Urinary bladder (tissue), 4 donors: ENCODE results near the gene SLC38A9. TPM values are rescaled to one million over a fixed set of nuclear protein-coding genes. Genes with fewer than 3 reads are reported as not detected.
"Not testable (repeated sequence)": the region's sequence is repeated elsewhere in the genome, so short reads cannot be mapped to it uniquely, and the experiment has no call there.

ENCODE experiments used
- DNase-seq: peaks from one replicate; pipeline ENCODE4 v3.0.0-alpha.2; 2015; ENCODE audit errors: extremely low spot score
- H3K27ac ChIP-seq: one replicate; pipeline ENCODE4 v1.5.1; 2013; ENCODE audit warnings: low read depth, mild to moderate bottlenecking, moderate library complexity
- H3K36me3 ChIP-seq: one replicate; pipeline ENCODE4 v1.6.1; 2013; ENCODE audit warnings: mild to moderate bottlenecking, moderate library complexity; ENCODE audit not compliant: insufficient read depth
- H3K4me1 ChIP-seq: one replicate; pipeline ENCODE4 v1.6.1; 2013; ENCODE audit warnings: mild to moderate bottlenecking, moderate library complexity; ENCODE audit not compliant: insufficient read depth
- H3K4me3 ChIP-seq: one replicate; pipeline ENCODE4 v1.5.1; 2013; ENCODE audit warnings: low read depth, low read length
- WGBS: extraction: QIAGEN DNeasy Blood & Tissue Kit; methylation state at CpG from one replicate; pipeline ENCODE4 v1.1.7; 2013; 5-methylcytosine and 5-hydroxymethylcytosine counted together
- polyA plus RNA-seq: library from polyadenylated mRNA; stranded (reverse); fragments of 200-250 nt; gene quantifications from one replicate; pipeline ENCODE4 v1.2.3, GENCODE V29; 2013
- total RNA-seq: library from RNA; depleted of rRNA; stranded (reverse); fragments of >200 nt; gene quantifications from one replicate; pipeline ENCODE4 v1.2.3, GENCODE V29; 2014
- donor health status: healthy with polysubstance abuse.
- donor health status: healthy.

SLC38A9 gene
- total and polyA plus RNA-seq, 2 donors = 8.6 to 107 TPM

- no peak for DNase-seq
- Histone ChIP-seq H3K27ac (no peak overlapping the region), H3K4me3 (no peak overlapping the region), H3K36me3 (no peaks in the 10 kb centered on the region), H3K4me1 (no peaks in the 10 kb centered on the region)
- WGBS = 91% methylated on average over 3 of the region's 3 CpGs
Measured at GRCh38 chr5:55720188-55720703, 8.1 kb upstream of the SLC38A9 start.

DNA sequence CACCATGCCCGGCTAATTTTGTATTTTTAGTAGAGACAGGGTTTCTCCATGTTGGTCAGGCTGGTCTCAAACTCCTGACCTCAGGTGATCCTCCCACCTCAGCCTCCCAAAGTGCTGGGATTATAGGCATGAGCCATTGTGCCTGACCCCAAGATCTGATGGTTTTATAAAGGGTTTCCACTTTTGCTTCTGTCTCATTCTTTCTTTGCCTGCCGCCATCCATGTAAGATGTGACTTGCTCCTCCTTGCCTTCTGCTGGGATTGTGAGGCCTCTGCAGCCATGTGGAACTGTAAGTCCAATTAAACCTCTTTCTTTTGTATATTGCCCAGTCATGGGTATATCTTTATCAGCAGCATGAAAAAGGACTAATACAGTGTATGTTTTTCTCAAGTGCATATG is 6.9 kb upstream of the SLC38A9 start:
- not testable (repeated sequence) for H3K27ac ChIP-seq, H3K4me3 ChIP-seq, H3K4me1 ChIP-seq, DNase-seq, H3K36me3 ChIP-seq
- WGBS = over 99% methylated on average over 2 of the region's 2 CpGs

DNA sequence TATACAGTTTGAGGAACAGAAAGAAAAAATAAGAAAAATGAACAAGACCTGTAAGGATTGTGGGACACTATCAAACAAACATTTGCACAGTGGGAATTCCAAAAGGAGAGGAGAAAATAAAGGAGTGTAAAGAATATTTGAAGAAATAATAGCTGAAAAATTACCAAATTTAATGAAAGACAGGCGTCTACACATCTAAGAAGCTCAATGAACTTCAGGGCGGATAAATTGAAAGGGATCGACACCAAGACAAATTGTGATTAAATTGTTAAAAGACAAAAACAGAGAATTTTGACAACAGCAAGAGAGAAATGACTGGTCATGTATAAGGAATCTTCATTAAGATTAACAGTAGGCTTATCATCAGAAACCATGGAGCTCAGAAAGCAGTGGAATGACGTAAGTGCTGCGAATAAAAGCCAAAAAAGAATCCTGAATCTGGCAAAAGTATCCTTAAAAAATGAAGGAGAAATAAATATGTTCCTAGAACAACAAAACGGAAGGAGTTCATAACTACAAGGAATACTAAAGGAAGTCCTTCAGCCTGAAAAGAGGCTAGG is 3.5 kb upstream of the SLC38A9 start:
- H3K4me1 ChIP-seq = no peaks in the 10 kb centered on the region
- DNase-seq = no peak
- no peak overlapping the region for H3K27ac ChIP-seq
- H3K36me3 ChIP-seq = no peaks in the 10 kb centered on the region
- WGBS = 93% methylated on average over 6 of the region's 6 CpGs
- no peak overlapping the region for H3K4me3 ChIP-seq

DNA sequence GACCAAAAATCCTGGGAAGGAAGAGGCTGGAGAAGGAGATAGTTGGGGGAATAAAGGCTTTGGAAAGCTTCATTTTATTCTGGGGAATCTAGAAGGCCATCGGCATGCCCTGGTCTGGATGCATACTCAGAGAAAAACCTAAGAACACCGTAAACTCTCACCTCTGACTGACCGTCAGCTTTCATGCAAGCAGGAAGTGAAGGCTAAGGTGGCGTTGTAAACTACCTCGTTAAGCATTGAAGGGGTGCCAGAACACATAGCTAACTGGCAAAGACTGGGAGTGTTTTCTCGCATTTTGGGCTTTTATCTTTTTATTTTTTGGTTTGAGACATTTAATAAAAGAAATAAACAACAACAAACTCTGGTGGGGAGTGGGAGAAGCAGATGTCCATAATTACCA is 2.6 kb upstream of the SLC38A9 start:
- 67% methylated on average over 6 of the region's 6 CpGs for WGBS
- no peak overlapping the region for H3K4me3 ChIP-seq
- H3K36me3 ChIP-seq = no peaks in the 10 kb centered on the region
- DNase-seq = no peak
- H3K4me1 ChIP-seq = no peaks in the 10 kb centered on the region
- no peak overlapping the region for H3K27ac ChIP-seq

DNA sequence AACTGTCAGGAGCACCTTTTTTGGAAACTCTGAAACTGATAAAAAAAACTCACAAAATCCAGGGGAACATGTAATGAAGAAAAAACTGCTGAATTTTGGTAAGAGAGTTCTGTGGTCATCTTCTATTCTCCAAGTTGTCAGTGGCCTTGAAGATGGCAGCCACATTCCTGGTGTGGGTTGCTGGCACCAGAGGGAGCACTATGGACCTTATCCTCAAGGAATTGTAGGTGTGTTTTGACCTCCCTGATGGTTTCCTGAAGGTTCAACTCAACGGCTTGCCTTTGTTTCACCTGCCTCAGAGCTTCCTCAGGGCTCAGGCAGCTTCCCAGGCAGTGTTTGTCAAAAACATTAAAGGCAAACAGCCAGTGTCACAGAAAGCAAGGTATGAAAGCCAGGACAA is 2.2 kb upstream of the SLC38A9 start:
- Histone ChIP-seq H3K4me3 (no peak overlapping the region), H3K4me1 (no peaks in the 10 kb centered on the region), H3K36me3 (no peaks in the 10 kb centered on the region), H3K27ac (no peak overlapping the region)
- 55% methylated on average over 1 of the region's 1 CpG for WGBS
- DNase-seq = no peak

- WGBS = 59% methylated on average over 3 of the region's 3 CpGs
- no peak for DNase-seq
- Histone ChIP-seq H3K4me1 (no peaks in the 10 kb centered on the region), H3K27ac (no peak overlapping the region), H3K4me3 (no peak overlapping the region), H3K36me3 (no peaks in the 10 kb centered on the region)
Measured at GRCh38 chr5:55713871-55714270, 1.7 kb upstream of the SLC38A9 start.

DNA sequence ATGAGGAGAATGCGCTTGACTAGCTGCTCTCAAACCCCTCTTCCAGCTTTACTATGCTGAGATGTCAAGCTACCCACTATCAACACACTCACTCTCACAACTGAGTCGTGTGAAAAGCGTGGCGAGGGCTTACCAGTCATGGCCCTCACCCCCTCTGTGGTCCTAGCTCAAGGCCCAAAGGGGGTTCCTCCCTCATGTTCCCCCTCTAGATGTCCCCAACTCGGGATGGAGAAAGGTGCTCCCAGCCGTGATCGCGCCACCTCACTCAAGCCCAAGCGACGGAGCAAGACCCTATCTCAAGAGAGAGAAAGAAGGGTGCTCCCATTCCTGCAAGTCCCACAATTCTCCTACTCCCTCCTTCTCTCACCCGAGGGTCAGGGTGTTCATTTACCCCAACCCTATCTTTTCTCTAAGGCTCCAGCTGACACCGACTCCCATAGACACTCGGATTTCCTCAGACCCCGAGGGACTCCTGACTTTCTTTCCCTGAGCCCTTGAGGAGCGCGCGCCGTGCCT is 559 bp downstream of the SLC38A9 start:
- no peaks in the 10 kb centered on the region for H3K36me3 ChIP-seq
- H3K27ac ChIP-seq = no peak overlapping the region
- 12% methylated on average over 18 of the region's 18 CpGs for WGBS
- H3K4me3 ChIP-seq = peak overlapping the region; percentile 57
- no peaks in the 10 kb centered on the region for H3K4me1 ChIP-seq
- DNase-seq = no peak

DNA sequence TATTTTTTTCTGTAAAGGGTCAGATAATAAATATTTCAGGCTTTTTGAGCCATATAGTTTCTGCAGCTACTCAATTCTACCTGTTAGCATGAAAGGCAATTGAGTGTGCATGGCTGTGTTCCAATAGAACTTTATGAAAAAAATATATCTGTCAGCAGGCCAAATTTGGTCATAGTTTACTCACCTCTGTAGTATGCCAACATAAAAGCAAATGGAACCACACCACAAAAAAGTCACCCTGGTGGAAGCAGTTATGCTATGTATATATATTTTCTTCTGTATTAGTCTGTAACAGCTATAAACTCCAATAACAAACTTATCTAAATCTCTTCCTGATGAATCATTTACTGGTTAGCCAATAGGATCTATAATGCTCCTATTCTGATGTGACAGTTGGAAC is 3.4 kb downstream of the SLC38A9 start:
- no peak overlapping the region for H3K27ac ChIP-seq
- no peaks in the 10 kb centered on the region for H3K36me3 ChIP-seq
- no peaks in the 10 kb centered on the region for H3K4me1 ChIP-seq
- no peak overlapping the region for H3K4me3 ChIP-seq
- no peak for DNase-seq

DNA sequence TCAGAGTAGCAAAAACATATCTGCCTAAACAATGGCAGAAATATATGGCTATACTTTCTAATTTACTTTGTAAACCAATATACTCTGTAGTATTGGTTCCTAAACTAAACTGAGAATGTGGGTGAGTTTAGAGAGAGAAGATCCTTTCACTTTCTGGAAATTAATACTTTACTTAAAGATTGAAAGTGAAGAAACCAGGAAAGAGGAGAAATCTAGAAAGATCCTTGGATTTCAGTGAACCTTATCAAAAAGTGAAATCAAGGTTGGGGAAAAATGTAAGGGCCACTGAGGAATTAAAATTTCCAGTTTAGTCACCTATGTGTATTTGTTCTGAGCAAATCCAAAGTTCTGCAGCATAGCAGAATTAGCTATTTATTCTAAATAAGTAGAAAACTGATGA is 5.9 kb downstream of the SLC38A9 start:
- Histone ChIP-seq H3K27ac (no peak overlapping the region), H3K4me1 (no peaks in the 10 kb centered on the region), H3K4me3 (no peak overlapping the region), H3K36me3 (no peaks in the 10 kb centered on the region)
- DNase-seq = no peak

GRCh38 chr5:55702598-55703345 is 9.4 kb downstream of the SLC38A9 start:
- Histone ChIP-seq H3K27ac (no peak overlapping the region), H3K4me3 (no peak overlapping the region), H3K36me3 (no peaks in the 10 kb centered on the region), H3K4me1 (no peaks in the 10 kb centered on the region)
- no peak for DNase-seq
- 33% methylated on average over 1 of the region's 1 CpG for WGBS

- 85% methylated on average over 3 of the region's 3 CpGs for WGBS
- Histone ChIP-seq H3K27ac (no peak overlapping the region), H3K4me3 (no peak overlapping the region)
Measured at GRCh38 chr5:55701462-55702103, 10.5 kb downstream of the SLC38A9 start.

DNA sequence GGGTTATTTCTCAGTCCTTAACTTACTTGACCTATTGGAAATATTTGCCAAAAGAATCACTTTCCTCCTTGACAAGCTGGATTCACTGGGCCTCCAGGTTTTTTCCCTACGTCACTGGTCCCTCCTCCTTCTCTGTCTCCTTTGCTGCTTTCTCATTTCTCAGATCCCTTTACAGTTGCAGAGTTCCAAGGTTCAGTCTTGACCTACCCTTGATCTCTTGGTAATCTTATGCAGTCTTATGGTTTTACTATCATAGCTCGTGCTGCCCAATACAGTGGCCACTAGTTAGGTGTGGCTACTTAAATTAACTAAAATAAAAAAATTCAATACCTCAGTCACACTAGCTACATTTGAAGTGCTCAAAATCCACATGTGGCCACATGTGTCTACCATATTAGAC is 11.4 kb downstream of the SLC38A9 start:
- Histone ChIP-seq H3K4me1 (no peaks in the 10 kb centered on the region), H3K27ac (no peak overlapping the region), H3K4me3 (no peak overlapping the region), H3K36me3 (no peaks in the 10 kb centered on the region)
- no peak for DNase-seq
- WGBS = 50% methylated on average over 2 of the region's 2 CpGs

More at GRCh38 chr5:55701462-55702103, 10.5 kb downstream of the SLC38A9 start:
- Histone ChIP-seq H3K4me1 (no peaks in the 10 kb centered on the region), H3K36me3 (no peaks in the 10 kb centered on the region)
- DNase-seq = no peak

GRCh38 chr5:55699041-55699688 is 13.0 kb downstream of the SLC38A9 start:
- Histone ChIP-seq H3K27ac (no peak overlapping the region), H3K36me3 (no peaks in the 10 kb centered on the region), H3K4me3 (no peak overlapping the region), H3K4me1 (no peaks in the 10 kb centered on the region)
- 86% methylated on average over 3 of the region's 3 CpGs for WGBS
- DNase-seq = no peak
